HL-60 (cell line): ENCODE results near the gene DTX4.

Source experiments
- CTCF ChIP-seq: IDR thresholded peaks from one replicate; pipeline ENCODE4 v1.5.1; 2011; ENCODE audit warnings: low read length, control low read depth, inconsistent platforms; ENCODE audit not compliant: insufficient read depth
- GABPA ChIP-seq: IDR thresholded peaks from 2 replicates; pipeline ENCODE4 v1.6.1; 2012; ENCODE audit warnings: low read depth
- POLR2AphosphoS5 ChIP-seq: IDR thresholded peaks from 2 replicates; pipeline ENCODE4 v1.6.1; 2012; ENCODE audit warnings: low read depth
- REST ChIP-seq: IDR thresholded peaks from 2 replicates; pipeline ENCODE4 v1.6.1; 2012; ENCODE audit warnings: low read depth; ENCODE audit not compliant: insufficient replicate concordance

- TF ChIP-seq CTCF: no peak
- TF ChIP-seq POLR2AphosphoS5: no peak
- TF ChIP-seq GABPA: no peak
- TF ChIP-seq REST: no peak
Observed at GRCh38 chr11:59223611-59224010, 51.7 kb downstream of the DTX4 start.
